C4-2B (cell line): ENCODE data around the gene NT5DC4.

Experiments
- H3K27ac ChIP-seq: fragments of 450-650 bp; 2 replicates; pipeline ENCODE4 v1.5.1; 2017
- ZFX ChIP-seq: fragments of 450-650 bp; IDR thresholded peaks from 2 replicates; pipeline ENCODE4 v1.6.1; 2017
- TF ChIP-seq, protein P1 (sequence below): fragments of 450-650 bp; conservative IDR thresholded peaks from 2 replicates; pipeline ENCODE4 v1.5.1; 2017; ENCODE audit warnings: mild to moderate bottlenecking

The NT5DC4 gene

DNA sequence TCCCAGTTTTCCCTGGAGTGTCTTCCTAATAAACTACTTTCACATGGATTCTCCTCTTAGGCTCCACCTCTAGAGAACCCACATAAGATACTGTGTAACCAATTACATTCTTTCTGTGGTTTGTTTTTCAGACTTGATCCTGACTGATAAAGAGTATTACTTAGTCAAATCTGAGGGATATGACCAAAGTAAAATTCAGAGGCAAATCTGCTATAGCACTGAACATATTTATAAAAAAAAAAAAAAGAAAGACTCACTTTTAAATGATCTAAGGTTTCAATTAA is 29.7 kb downstream of the NT5DC4 start:
- no peak overlapping the region for H3K27ac ChIP-seq
- no peak for TF ChIP-seq ZFX
- TF ChIP-seq, protein P1, sequence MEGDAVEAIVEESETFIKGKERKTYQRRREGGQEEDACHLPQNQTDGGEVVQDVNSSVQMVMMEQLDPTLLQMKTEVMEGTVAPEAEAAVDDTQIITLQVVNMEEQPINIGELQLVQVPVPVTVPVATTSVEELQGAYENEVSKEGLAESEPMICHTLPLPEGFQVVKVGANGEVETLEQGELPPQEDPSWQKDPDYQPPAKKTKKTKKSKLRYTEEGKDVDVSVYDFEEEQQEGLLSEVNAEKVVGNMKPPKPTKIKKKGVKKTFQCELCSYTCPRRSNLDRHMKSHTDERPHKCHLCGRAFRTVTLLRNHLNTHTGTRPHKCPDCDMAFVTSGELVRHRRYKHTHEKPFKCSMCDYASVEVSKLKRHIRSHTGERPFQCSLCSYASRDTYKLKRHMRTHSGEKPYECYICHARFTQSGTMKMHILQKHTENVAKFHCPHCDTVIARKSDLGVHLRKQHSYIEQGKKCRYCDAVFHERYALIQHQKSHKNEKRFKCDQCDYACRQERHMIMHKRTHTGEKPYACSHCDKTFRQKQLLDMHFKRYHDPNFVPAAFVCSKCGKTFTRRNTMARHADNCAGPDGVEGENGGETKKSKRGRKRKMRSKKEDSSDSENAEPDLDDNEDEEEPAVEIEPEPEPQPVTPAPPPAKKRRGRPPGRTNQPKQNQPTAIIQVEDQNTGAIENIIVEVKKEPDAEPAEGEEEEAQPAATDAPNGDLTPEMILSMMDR, result no peak

DNA sequence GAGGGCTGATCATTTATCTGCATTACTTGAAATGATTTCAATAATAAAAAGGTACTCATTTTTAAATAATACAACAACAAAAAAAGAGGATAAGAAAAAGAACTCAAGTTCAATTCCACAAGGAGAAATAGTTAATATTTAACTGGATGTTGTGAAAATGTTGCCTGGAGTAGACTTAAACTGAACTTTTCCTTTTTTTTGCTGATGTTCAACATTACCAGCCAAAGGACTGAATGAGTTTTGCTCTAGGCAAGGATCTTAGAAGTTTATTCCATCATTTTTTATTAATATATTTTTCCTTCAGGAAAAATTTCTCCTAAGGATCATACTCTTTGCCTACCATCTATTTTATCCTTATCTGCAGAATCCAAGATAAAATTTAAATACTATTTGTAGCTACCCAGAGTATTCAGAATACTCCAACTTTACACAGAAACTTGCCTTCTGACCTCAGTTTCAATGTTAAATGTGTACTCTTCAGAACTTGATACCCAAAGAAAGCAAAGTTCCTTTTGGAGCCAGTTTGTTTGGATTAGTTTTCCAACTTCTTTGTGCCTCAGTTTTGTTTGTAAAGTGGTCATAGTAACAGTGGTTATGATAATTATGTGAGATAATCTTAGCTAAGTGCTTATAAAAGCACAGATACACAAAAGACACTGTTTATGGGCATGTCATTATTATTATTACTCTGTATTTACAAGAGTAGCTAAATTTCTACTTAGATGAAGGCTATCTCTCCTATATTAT is 30.8 kb downstream of the NT5DC4 start:
- TF ChIP-seq, protein P1, result no peak
- no peak overlapping the region for H3K27ac ChIP-seq

DNA sequence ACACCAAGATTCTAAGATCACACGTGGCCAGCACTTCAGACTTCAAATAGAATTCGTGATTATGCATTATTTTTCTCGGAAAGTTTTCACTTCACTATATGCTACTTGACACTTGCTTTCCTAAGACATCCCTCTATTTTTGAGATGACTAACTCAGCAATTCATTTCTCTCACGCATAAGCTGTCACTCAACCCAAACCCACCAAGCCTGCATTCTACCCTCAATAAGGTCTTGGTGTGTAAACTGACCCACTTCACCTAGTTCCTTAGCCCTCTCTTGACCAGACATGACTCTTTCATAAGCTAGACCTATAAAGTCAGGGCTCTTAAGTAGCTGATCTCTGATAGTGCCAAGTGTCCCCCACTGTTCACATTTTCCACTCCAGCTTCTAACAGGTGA is 31.8 kb downstream of the NT5DC4 start:
- no peak overlapping the region for H3K27ac ChIP-seq
- TF ChIP-seq, protein P1, result no peak
- no peak for TF ChIP-seq ZFX

DNA sequence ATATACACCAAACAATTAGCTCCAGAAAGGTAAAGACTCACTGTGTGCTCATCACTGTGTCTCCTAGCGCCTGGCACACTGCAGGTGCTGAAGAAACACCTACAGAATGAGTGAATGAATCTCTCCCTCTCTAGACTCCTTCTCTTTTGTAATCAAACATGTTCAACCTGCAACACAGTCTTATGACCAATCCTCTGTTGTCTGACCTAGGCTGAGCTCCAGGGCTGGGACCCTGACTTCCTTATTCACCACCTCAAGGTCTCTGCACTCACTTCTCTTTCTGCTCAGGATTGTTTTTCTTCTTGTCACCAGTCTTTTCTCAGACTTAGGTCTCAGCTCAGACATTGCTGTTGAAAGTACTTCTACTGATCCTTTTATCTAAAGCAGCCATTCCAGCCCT is 33.7 kb downstream of the NT5DC4 start:
- H3K27ac ChIP-seq, result no peak overlapping the region
- TF ChIP-seq, protein P1, result no peak
- TF ChIP-seq ZFX, result no peak

DNA sequence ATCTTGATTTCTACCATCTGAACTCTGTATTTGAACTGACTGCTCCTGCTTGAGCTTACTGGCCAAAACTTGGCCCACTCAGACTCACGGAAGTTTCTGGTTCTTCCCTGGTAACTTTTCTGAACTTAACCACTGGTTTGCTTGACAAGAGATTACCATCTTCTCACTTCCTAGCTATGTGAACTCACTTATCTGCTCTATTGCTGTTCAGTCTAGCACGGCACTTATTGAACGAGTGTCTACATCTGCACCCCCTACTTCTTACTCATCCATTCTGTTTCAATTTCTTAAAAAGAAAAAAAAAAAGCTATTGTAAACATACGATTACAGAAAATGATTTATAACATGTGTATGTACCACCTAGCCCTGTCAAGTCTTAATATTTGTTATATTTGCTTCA is 34.6 kb downstream of the NT5DC4 start:
- TF ChIP-seq ZFX, result no peak
- TF ChIP-seq, protein P1, result no peak

DNA sequence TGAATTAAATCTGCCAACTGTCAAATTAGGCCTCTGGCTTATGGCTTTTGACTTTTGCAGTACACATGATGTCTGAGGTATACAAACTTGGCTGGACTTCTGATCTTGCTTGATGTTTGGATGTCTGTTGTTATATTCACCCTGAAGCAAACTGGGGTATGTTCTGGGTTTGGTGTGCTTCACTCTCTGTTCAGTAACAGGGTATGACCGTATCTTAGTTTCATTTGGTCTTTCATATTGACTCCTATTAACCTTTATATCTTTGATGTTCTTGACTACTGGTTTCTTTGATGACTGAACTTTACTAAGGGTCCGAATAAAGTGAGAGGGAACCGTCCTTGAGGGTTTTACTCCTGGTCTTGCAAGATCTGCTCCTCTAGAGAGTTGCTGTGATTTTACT is 35.4 kb downstream of the NT5DC4 start:
- H3K27ac ChIP-seq, result no peak overlapping the region
- TF ChIP-seq, protein P1, result no peak

More for the DNA sequence above, 34.6 kb downstream of the NT5DC4 start:
- no peak overlapping the region for H3K27ac ChIP-seq

DNA sequence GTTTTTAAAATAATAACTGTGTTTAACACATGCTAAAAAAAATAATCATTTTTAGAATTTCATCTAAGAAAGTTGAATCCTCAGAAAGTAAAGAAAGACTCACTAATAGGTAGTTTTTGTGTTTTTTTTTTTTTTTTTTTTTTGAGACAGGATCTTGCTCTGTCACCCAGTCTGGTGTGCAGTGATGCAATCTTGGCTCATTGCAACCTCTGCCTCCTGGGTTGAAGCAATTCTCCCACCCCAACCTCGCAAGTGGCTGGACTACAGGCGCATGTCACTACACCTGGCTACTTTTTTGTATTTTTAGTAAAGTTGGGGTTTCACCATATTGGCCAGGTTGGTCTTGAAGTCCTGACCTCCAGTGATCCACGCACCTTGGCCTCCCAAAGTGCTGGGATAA is 36.4 kb downstream of the NT5DC4 start:
- TF ChIP-seq ZFX, result no peak
- TF ChIP-seq, protein P1, result no peak
- no peak overlapping the region for H3K27ac ChIP-seq
